Panc1 (cell line): ENCODE measurements around the gene TMEM19. TPM values are rescaled to one million over a fixed set of nuclear protein-coding genes. Genes with fewer than 3 reads are reported as not detected.
A peak's percentile ranks its signal among the peaks of the same experiment; 100 is the strongest.

Experiments used
- ATAC-seq: fragments of 200-7000 bp; cut with Tn5 transposase; 2 replicates; pipeline ENCODE4 v1.9.1; 2020; ENCODE audit warnings: mild to moderate bottlenecking, moderate library complexity
- BruUV-seq: library from RNA; stranded (reverse); fragments of 400-500 nt; replicated peaks from 2 replicates; lab custom pipeline; 2021; lab: Mats Ljungman, UMichigan
- CTCF ChIA-PET: fragments of 300-600 bp; sonication (Branson Sonifier 250); formaldehyde crosslinking; loops from one replicate; lab custom pipeline; 2022; ENCODE audit warnings: antibody characterized with exemption; lab: Charles Lee
- POLR2A ChIA-PET: fragments of 300-600 bp; sonication (Branson Sonifier 250); formaldehyde crosslinking; loops from one replicate; lab custom pipeline; 2022; ENCODE audit warnings: antibody characterized with exemption; lab: Charles Lee
- DNase-seq: peaks from one replicate; pipeline ENCODE4 v3.0.0-alpha.2; 2010; ENCODE audit warnings: low read depth, low spot score
- H3K27ac ChIP-seq: 2 replicates; pipeline ENCODE4 v1.5.1; 2011; ENCODE audit warnings: mild to moderate bottlenecking, low read length, inconsistent platforms
- H3K27me3 ChIP-seq: fragments of 200-500 bp; sonication (Bioruptor generic); 2 replicates; pipeline ENCODE4 v1.6.0; 2014; ENCODE audit warnings: low read length, inconsistent platforms; ENCODE audit not compliant: control insufficient read depth, insufficient read depth
- H3K36me3 ChIP-seq: fragments of 200-500 bp; sonication (Bioruptor generic); 2 replicates; pipeline ENCODE4 v1.5.1; 2014; ENCODE audit warnings: inconsistent platforms, mild to moderate bottlenecking, low read length, moderate library complexity; ENCODE audit not compliant: control insufficient read depth, insufficient read depth
- H3K4me1 ChIP-seq: 2 replicates; pipeline ENCODE4 v1.5.1; 2011; ENCODE audit warnings: inconsistent platforms, mild to moderate bottlenecking, low read length, moderate library complexity; ENCODE audit not compliant: control insufficient read depth, insufficient read depth
- H3K4me3 ChIP-seq, 2 experiments: 2 replicates each; pipeline ENCODE4 v1.5.1; 2011 to 2012; ENCODE audit warnings: low read depth in 2 of 2, low read length in 2 of 2, mild to moderate bottlenecking in 2 of 2, inconsistent platforms in 1 of 2, moderate library complexity in 1 of 2
- H3K9me3 ChIP-seq: fragments of 200-500 bp; sonication (Bioruptor generic); 2 replicates; pipeline ENCODE4 v1.5.1; 2014; ENCODE audit warnings: low read depth, mild to moderate bottlenecking, inconsistent platforms, low read length, moderate library complexity; ENCODE audit not compliant: control insufficient read depth, insufficient read depth
- POLR2AphosphoS5 ChIP-seq: IDR thresholded peaks from 2 replicates; pipeline ENCODE4 v1.6.1; 2012; ENCODE audit warnings: mild to moderate bottlenecking, low read depth, low read length, moderate library complexity
- REST ChIP-seq, 2 experiments: IDR thresholded peaks; 2 replicates each; pipeline ENCODE4 v1.6.1; 2011 to 2012; ENCODE audit warnings: low read depth in 2 of 2, control low read depth in 1 of 2, low read length in 1 of 2, mild to moderate bottlenecking in 1 of 2, moderate library complexity in 1 of 2; ENCODE audit not compliant: insufficient read depth in 1 of 2
- SIN3A ChIP-seq: IDR thresholded peaks from 2 replicates; pipeline ENCODE4 v1.6.1; 2012; ENCODE audit warnings: low read depth, mild to moderate bottlenecking, low read length, moderate library complexity, borderline replicate concordance; ENCODE audit not compliant: insufficient read depth
- TCF7L2 ChIP-seq: IDR thresholded peaks from 2 replicates; pipeline ENCODE4 v1.6.1; 2011; ENCODE audit warnings: mild to moderate bottlenecking, low read depth, low read length, inconsistent platforms
- in situ Hi-C: cut with HindIII; loops from 2 replicates; pipeline ENCODE4 v1.10.0; 2016; ENCODE audit warnings: low sequenced_read_pairs, low pct_unique_long_range_greater_than_20kb
- intact Hi-C: fragments of 100-400 bp; cut with micrococcal nuclease; formaldehyde crosslinking; loops from one replicate; pipeline ENCODE4 v1.10.0; 2022; ENCODE audit not compliant: unreplicated experiment
- total RNA-seq: library from RNA; stranded (reverse); gene quantifications from one replicate; pipeline ENCODE4 v1.2.1, GENCODE V29; 2021; ENCODE audit not compliant: unreplicated experiment
- TF ChIP-seq, protein P1 (sequence below): fragments of 450-650 bp; IDR thresholded peaks from 2 replicates; pipeline ENCODE4 v1.5.1; 2017; ENCODE audit warnings: mild to moderate bottlenecking

TMEM19 gene
- total RNA-seq, 1 experiment from 2014 or later, result 72.8 TPM

DNA sequence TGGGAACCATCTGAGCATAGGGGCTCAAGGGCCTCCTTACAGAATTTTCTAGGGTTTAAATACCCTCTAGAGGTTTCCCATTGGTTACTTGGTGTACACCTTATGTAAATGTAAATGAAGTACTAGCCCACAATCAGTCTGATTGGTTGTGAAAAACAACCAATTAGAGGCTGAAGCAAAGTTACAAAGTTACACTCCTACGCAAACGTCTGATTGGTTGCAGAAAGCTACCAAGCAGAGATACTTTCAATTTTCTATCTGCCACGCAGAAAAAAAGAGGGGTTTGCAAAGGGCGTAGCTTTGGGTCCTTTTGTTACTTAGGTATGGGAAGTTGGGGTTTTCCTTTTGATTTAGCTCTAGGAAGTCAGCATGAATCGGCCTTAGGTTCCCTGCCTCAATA lies 1.8 kb upstream of the TMEM19 start:
- no peak for ATAC-seq
- no TSS peak for BruUV-seq
- TF ChIP-seq REST (IDR thresholded peaks at IDR 0.05; ENCODE audit: insufficient read depth in 1 of 2, low read depth in 2 of 2, low read length in 1 of 2) (no peak), SIN3A (no peak), POLR2AphosphoS5 (no peak), TCF7L2 (no peak)
- TF ChIP-seq, protein P1, sequence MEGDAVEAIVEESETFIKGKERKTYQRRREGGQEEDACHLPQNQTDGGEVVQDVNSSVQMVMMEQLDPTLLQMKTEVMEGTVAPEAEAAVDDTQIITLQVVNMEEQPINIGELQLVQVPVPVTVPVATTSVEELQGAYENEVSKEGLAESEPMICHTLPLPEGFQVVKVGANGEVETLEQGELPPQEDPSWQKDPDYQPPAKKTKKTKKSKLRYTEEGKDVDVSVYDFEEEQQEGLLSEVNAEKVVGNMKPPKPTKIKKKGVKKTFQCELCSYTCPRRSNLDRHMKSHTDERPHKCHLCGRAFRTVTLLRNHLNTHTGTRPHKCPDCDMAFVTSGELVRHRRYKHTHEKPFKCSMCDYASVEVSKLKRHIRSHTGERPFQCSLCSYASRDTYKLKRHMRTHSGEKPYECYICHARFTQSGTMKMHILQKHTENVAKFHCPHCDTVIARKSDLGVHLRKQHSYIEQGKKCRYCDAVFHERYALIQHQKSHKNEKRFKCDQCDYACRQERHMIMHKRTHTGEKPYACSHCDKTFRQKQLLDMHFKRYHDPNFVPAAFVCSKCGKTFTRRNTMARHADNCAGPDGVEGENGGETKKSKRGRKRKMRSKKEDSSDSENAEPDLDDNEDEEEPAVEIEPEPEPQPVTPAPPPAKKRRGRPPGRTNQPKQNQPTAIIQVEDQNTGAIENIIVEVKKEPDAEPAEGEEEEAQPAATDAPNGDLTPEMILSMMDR, result no peak
- Histone ChIP-seq H3K4me3 (peak overlapping the region in 1 of 2 experiments; percentile 34; a peak in 2 of 4 replicates), H3K4me1 (peaks cover 10% of the 10 kb centered on the region), H3K27me3 (no peaks in the 10 kb centered on the region), H3K9me3 (no peaks in the 10 kb centered on the region), H3K36me3 (no peaks in the 10 kb centered on the region), H3K27ac (peak overlapping the region; percentile 2; the same call in 1 of the 2 replicates)
- in situ Hi-C loops (no loop called here), intact Hi-C loops (no loop called here)
- DNase-seq, result no peak
- ChIA-PET CTCF (interaction anchor here (0.7 kb wide), 1 partner anchor 63 kb away, joined by 9 read pairs; no protein-coding TSS in a partner anchor), POLR2A (no interaction called here)

DNA sequence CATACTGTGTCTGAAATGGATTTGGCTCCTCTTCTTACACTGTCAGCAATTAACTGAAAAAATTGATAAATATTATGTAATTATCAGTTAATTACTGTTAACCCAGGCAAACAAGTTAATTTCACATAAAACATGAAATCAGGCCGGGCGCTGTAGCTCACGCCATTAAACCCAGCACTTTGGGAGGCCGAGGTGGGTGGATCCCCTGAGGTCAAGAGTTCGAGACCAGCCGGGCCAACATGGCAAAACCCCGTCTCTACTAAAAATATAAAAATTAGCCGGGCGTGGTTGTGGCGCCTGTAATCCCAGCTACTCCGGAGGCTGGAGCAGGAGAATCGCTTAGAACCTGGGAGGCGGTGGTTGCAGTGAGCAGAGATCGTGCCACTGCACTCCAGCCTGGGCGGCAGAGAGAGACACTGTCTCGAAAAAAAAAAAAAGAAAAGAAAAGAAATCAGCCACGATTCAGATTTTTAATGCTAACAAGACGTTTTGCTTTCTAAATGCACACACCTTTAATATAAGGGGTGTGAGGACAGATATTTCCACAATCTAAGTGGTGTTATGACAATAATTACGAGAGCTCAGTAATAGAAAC lies 473 bp upstream of the TMEM19 start:
- H3K27me3 ChIP-seq, result no peaks in the 10 kb centered on the region
- CTCF ChIA-PET, result interaction anchor here (1.9 kb wide), 1 partner anchor 62 kb away, joined by 10 read pairs; no protein-coding TSS in a partner anchor
- ATAC-seq (no peak), DNase-seq (no peak)
- intact Hi-C loops (no loop called here), in situ Hi-C loops (no loop called here)
- no peaks in the 10 kb centered on the region for H3K9me3 ChIP-seq
- H3K4me3 ChIP-seq, result peak overlapping the region; percentile 76
- no peaks in the 10 kb centered on the region for H3K36me3 ChIP-seq
- TF ChIP-seq TCF7L2 (no peak), REST (IDR thresholded peaks at IDR 0.05; ENCODE audit: insufficient read depth in 1 of 2, low read depth in 2 of 2, low read length in 1 of 2) (no peak), SIN3A (no peak), POLR2AphosphoS5 (no peak)
- TF ChIP-seq, protein P1, result no peak
- H3K27ac ChIP-seq, result peak overlapping the region; percentile 96
- no TSS peak for BruUV-seq
- POLR2A ChIA-PET, result interaction anchor here (0.6 to 1.8 kb wide), 2 partner anchors 21 to 73 kb away, joined by 6 to 16 read pairs; partner anchors contain the start of genes THAP2 and ZFC3H1
- peaks cover 10% of the 10 kb centered on the region for H3K4me1 ChIP-seq
